Pancreas (tissue), 10 donors: ENCODE results near the gene CD59. TPM values are rescaled to one million over a fixed set of nuclear protein-coding genes. Genes with fewer than 3 reads are reported as not detected.

ENCODE experiments used
- ATAC-seq, 4 donors: fragments of 200-7000 bp; cut with Tn5 transposase; one replicate each; pipeline versions ENCODE4 v1.8.0 to v1.9.1; 2020; ENCODE audit warnings: mild to moderate bottlenecking in 4 of 4, moderate library complexity in 4 of 4
- DNase-seq, 6 donors: peaks; one replicate each; pipeline ENCODE4 v3.0.0-alpha.2; 2020
- FAIRE-seq: peaks from 2 replicates; lab custom pipeline; 2012; peaks lifted over from hg19 to GRCh38; lab: Jason Lieb, UNC
- H3K27ac ChIP-seq, 4 donors: fragments of 200-600 bp; sonication (generic); 1 replicate in 3 of 4; 2 replicates in 1 of 4; pipeline versions ENCODE4 v1.5.0 to v1.8.0; 2020
- H3K27me3 ChIP-seq, 4 donors: fragments of 200-600 bp; one replicate each; pipeline ENCODE4 v1.8.0; 2021
- H3K36me3 ChIP-seq, 3 donors: fragments of 200-600 bp; sonication (generic) in 1 of 3; one replicate each; pipeline versions ENCODE4 v1.5.0 to v1.8.0; 2020 to 2021
- H3K4me1 ChIP-seq, 3 donors: fragments of 200-600 bp; one replicate each; pipeline ENCODE4 v1.8.0; 2021
- H3K4me3 ChIP-seq, 4 donors: fragments of 200-600 bp; sonication (generic) in 2 of 4; one replicate each; pipeline versions ENCODE4 v1.5.0 to v1.8.0; 2020 to 2021
- H3K9me3 ChIP-seq, 4 donors: fragments of 200-600 bp; one replicate each; pipeline ENCODE4 v1.8.0; 2021
- WGBS, 2 donors: extraction: QIAGEN DNeasy Blood & Tissue Kit; methylation state at CpG; one replicate each; pipeline ENCODE4 v1.1.7; 2013; 5-methylcytosine and 5-hydroxymethylcytosine counted together
- intact Hi-C, 3 donors: fragments of 100-400 bp; cut with DNase I; formaldehyde crosslinking; loops; one replicate each; pipeline versions ENCODE4 v1.11.1 to v1.14.2; 2022
- polyA plus RNA-seq, 2 donors: library from polyadenylated mRNA; stranded (reverse); fragments of 200-250 nt; gene quantifications; one replicate each; pipeline ENCODE4 v1.2.3, GENCODE V29; 2013
- total RNA-seq, 6 donors: library from RNA; stranded (reverse); fragmentation: NEBNext Ultra II Directional in 4 of 6; extraction: Animal tissue kit (Norgen Biotek cat#: 25700) in 4 of 6; gene quantifications; one replicate each; pipeline versions ENCODE4 v1.2.1 to v1.2.4, GENCODE V29; 2021 to 2023
- TF ChIP-seq, protein P1 (sequence below), 4 donors: fragments of 200-600 bp; sonication (generic) in 3 of 4; IDR thresholded peaks; one replicate each; pipeline versions ENCODE4 v1.5.0 to v1.8.0; 2021; ENCODE audit warnings: antibody characterized with exemption in 4 of 4
- donor health status: healthy with polysubstance abuse.
- donor health status: DM: no; HTN: no; CAD: no; lungs with moderate emphysema.
- donor health status: DM: no; HTN: no; CAD: no.
- donor health status: control.
- donor health status: control.
- donor health status: Bipolar disorder and iron deficiency.
- donor health status: DM: yes; HTN: yes; CAD: no.
- donor health status: DM: no; HTN: no; CAD: no.
- donor health status: DM: no; HTN: no; CAD: no.
- donor health status: DM: yes; HTN: yes; CAD: no.

CD59 gene
- total and polyA plus RNA-seq, 8 donors, result 44.4 to 495 (median 170) TPM

DNA sequence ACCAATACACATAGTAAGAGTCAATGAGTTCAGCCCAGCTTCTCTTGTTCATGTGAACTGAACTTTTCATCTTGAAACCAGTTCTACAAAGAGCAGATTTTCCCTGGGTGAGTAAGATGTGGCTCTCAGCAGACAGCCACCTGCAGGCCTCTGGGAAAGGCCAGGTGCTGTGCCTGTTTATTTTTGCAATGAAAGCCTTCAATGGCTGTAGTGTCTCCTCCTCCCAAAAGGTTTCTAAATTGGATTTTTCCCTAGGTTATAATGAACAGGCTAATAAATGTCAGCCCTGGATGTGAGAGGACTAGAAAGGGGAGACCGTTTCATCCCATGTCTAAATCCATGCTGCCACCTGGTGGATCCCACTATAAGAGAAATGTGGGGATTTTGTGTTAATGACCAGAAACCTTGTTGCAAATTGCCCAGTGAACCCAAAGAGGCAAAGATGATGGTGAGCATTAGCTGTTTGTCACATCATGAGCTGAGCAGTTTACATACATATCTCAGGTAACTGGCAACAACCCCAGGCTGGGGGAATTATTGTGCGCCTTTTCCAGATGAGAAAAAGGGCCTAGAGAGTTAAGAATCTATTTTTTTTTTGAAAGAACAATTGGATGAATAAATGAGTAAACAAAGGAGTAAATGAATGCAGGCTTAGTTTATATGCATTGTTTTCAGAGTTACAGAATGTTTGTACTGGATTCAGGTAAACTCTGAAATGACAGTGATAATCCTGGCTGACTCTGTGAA lies 48.3 kb downstream of the CD59 start:
- ATAC-seq (peak in 2 of 4 donors; percentile 12 to 21), FAIRE-seq (no peak), DNase-seq (peak in 1 of 6 donors; percentile 49)
- Histone ChIP-seq H3K27me3 (no peaks in the 10 kb centered on the region), H3K4me1 (peaks cover 11 to 39% (median 20%) of the 10 kb centered on the region in 3 donors), H3K27ac (no peak overlapping the region), H3K4me3 (no peak overlapping the region), H3K36me3 (no peaks in the 10 kb centered on the region), H3K9me3 (no peaks in the 10 kb centered on the region)
- intact Hi-C loops, result loop anchor here in 1 of 3 donors (10.0 kb wide), 2 partner anchors 323 to 523 kb away; partner anchors contain the start of gene CSTF3
- TF ChIP-seq, protein P1, sequence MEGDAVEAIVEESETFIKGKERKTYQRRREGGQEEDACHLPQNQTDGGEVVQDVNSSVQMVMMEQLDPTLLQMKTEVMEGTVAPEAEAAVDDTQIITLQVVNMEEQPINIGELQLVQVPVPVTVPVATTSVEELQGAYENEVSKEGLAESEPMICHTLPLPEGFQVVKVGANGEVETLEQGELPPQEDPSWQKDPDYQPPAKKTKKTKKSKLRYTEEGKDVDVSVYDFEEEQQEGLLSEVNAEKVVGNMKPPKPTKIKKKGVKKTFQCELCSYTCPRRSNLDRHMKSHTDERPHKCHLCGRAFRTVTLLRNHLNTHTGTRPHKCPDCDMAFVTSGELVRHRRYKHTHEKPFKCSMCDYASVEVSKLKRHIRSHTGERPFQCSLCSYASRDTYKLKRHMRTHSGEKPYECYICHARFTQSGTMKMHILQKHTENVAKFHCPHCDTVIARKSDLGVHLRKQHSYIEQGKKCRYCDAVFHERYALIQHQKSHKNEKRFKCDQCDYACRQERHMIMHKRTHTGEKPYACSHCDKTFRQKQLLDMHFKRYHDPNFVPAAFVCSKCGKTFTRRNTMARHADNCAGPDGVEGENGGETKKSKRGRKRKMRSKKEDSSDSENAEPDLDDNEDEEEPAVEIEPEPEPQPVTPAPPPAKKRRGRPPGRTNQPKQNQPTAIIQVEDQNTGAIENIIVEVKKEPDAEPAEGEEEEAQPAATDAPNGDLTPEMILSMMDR (IDR thresholded peaks at IDR 0.05), result peak in 3 of 4 donors; percentile 10 to 38 (median 30)
- WGBS, 2 donors, result 60 to 61% methylated on average over 2 of the region's 2 CpGs

DNA sequence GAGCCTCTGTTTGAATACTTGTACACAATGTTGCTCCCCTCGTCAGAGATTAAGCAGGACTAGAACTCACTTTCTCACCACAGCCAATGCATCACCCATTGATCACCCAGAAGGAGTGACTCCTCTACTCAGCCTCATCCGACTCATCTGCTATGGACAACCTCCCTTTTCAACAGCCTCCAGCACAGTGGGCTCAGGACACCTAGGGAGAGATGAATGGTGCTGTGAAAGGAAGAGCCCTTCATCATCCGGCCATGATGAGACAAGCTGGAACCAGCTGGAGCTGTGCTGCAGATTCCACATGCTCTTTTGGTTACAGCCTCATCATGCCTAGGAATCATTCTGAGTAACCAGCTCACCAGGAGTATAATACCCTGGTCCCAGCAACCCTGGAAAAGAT lies 51.1 kb downstream of the CD59 start:
- Histone ChIP-seq H3K4me1 (peaks cover 0 to 11% (median 0%) of the 10 kb centered on the region in 3 donors), H3K36me3 (no peaks in the 10 kb centered on the region), H3K9me3 (no peaks in the 10 kb centered on the region), H3K4me3 (no peak overlapping the region), H3K27ac (no peak overlapping the region), H3K27me3 (no peaks in the 10 kb centered on the region)
- no peak for FAIRE-seq
- no peak for ATAC-seq
- intact Hi-C loops, result loop anchor here in 1 of 3 donors (10.0 kb wide), 2 partner anchors 320 to 520 kb away; partner anchors contain the start of gene CSTF3
- 65 to 69% methylated on average over 3 of the region's 3 CpGs for WGBS, 2 donors
- TF ChIP-seq, protein P1 (IDR thresholded peaks at IDR 0.05), result no peak
- DNase-seq, result no peak

DNA sequence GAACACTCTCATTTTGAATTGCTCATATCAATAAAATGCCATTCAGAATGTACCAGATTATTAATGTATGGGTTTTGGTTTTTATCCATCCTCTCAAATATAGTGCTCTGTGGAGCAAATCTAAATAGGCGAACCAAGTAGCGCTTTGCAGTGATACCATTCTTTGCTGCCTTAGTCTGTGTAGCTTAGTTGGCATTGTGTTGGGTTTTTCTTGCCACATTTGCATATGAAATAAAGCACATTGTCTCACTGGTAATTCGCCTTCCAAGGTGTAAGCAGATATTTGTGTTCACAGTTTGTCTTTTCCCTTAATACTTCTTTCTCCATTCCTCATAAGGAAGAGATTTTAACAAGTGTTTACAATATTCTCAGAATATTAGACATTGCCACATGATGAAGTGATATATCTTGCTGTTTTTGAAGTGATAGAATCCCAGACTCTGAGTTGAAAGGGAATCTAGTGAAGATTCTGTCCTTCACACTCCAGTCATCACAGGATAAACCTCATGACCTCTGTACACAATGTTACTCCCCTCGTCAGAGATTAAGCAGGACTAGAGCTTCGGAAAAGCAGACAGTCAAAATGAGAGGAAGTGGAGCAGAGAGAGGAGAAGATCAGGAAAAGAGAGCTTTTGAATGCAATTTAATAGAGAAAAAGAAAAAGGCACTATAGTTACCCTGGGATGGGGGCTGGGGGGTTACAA lies 52.1 kb downstream of the CD59 start:
- intact Hi-C loops, result loop anchor here in 1 of 3 donors (10.0 kb wide), 2 partner anchors 319 to 519 kb away; partner anchors contain the start of gene CSTF3
- WGBS, 2 donors, result 80 to 88% methylated on average over 5 of the region's 5 CpGs
- no peaks in the 10 kb centered on the region for H3K27me3 ChIP-seq
- peaks cover 0 to 3% (median 0%) of the 10 kb centered on the region in 3 donors for H3K4me1 ChIP-seq
- ATAC-seq (no peak), DNase-seq (no peak), FAIRE-seq (no peak)
- no peaks in the 10 kb centered on the region for H3K36me3 ChIP-seq
- no peaks in the 10 kb centered on the region for H3K9me3 ChIP-seq
- TF ChIP-seq, protein P1 (IDR thresholded peaks at IDR 0.05), result no peak
- H3K27ac ChIP-seq, result no peak overlapping the region
- no peak overlapping the region for H3K4me3 ChIP-seq

DNA sequence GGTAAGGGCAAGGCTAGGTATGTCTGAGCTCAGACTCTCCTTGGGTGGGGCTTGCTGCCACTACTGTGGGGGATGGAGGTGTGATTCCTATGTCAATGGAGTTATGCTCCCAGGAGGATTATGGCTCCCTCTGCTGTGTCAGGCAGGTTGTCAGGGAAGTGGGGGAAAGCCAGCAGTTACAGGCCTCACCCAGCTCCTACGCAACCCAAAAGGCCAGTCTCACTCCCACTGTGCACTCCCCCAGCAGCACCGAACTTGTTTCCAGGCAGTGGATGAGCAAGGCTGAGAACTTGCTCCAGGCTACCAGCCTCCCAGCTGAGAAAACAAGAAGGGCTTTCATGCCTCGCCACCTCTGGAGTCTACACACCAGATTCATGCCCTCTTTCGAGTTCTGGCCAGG lies 53.8 kb downstream of the CD59 start:
- no peak for FAIRE-seq
- intact Hi-C loops, result loop anchor here in 1 of 3 donors (10.0 kb wide), 2 partner anchors 318 to 518 kb away; partner anchors contain the start of gene CSTF3
- no peak for DNase-seq

More for the DNA sequence above, 53.8 kb downstream of the CD59 start:
- 84 to 95% methylated on average over 4 of the region's 4 CpGs for WGBS, 2 donors
- no peaks in the 10 kb centered on the region for H3K4me1 ChIP-seq
- H3K27ac ChIP-seq, result no peak overlapping the region
- no peaks in the 10 kb centered on the region for H3K27me3 ChIP-seq
- no peaks in the 10 kb centered on the region for H3K9me3 ChIP-seq
- no peak for ATAC-seq
- TF ChIP-seq, protein P1 (IDR thresholded peaks at IDR 0.05), result no peak
- H3K36me3 ChIP-seq, result no peaks in the 10 kb centered on the region
- H3K4me3 ChIP-seq, result no peak overlapping the region
